Gastrocnemius medialis (tissue), 4 donors: ENCODE results near the gene TSPAN14. TPM values are rescaled to one million over a fixed set of nuclear protein-coding genes. Genes with fewer than 3 reads are reported as not detected.

Experiments
- ATAC-seq, 2 donors: fragments of 150-250 bp; one replicate each; pipeline ENCODE4 v1.9.1; 2016
- DNase-seq, 2 donors: peaks; one replicate each; pipeline ENCODE4 v3.0.0-alpha.2; 2019
- H3K27ac ChIP-seq, 4 donors: fragments of 200-600 bp; sonication (generic); 1 replicate in 1 of 4; 2 replicates in 3 of 4; pipeline ENCODE4 v1.5.1; 2016 to 2018; ENCODE audit warnings: mild to moderate bottlenecking in 2 of 4, moderate library complexity in 1 of 4
- H3K27me3 ChIP-seq, 3 donors: fragments of 200-600 bp; sonication (generic) in 2 of 3; 1 replicate in 1 of 3; 2 replicates in 2 of 3; pipeline versions ENCODE4 v1.5.1 to v1.6.0; 2016 to 2019; ENCODE audit warnings: mild to moderate bottlenecking in 1 of 3, moderate library complexity in 1 of 3
- H3K36me3 ChIP-seq, 2 donors: fragments of 200-600 bp; sonication (generic) in 1 of 2; one replicate each; pipeline ENCODE4 v1.5.1; 2017 to 2018
- H3K4me1 ChIP-seq, 2 donors: fragments of 200-600 bp; sonication (generic) in 1 of 2; one replicate each; pipeline ENCODE4 v1.5.1; 2016 to 2017; ENCODE audit warnings: mild to moderate bottlenecking in 2 of 2
- H3K4me3 ChIP-seq, 4 donors: fragments of 200-600 bp; sonication (generic) in 3 of 4; 1 replicate in 1 of 4; 2 replicates in 3 of 4; pipeline ENCODE4 v1.5.1; 2016 to 2019; ENCODE audit warnings: mild to moderate bottlenecking in 2 of 4
- H3K9me3 ChIP-seq, 3 donors: fragments of 200-600 bp; sonication (generic) in 2 of 3; 1 replicate in 1 of 3; 2 replicates in 2 of 3; pipeline ENCODE4 v1.5.1; 2016 to 2019
- POLR2A ChIP-seq, 2 donors: fragments of 450-650 bp; IDR thresholded peaks; one replicate each; pipeline ENCODE4 v1.6.1; 2017; ENCODE audit warnings: antibody characterized with exemption in 2 of 2, mild to moderate bottlenecking in 2 of 2, moderate library complexity in 2 of 2
- in situ Hi-C, 4 donors: fragments of 200-750 bp; cut with MboI; loops; one replicate each; pipeline versions ENCODE4 v1.15.0 to v1.8.0; 2017; ENCODE audit warnings: low sequenced_read_pairs in 4 of 4
- intact Hi-C: fragments of 100-400 bp; cut with DNase I; formaldehyde crosslinking; loops from one replicate; pipeline ENCODE4 v1.15.1; 2023; ENCODE audit warnings: low total_unique reads
- total RNA-seq, 4 donors: library from RNA; depleted of rRNA; stranded (reverse); fragments of >200 nt; gene quantifications; one replicate each; pipeline versions ENCODE4 v1.1.0 to v1.2.3, GENCODE V29; 2016
- TF ChIP-seq, protein P1 (sequence below), 5 experiments: fragments of 450-650 bp in 3 of 5; fragments of 200-600 bp in 2 of 5; sonication (generic) in 2 of 5; IDR thresholded peaks in 4 of 5; conservative IDR thresholded peaks in 1 of 5; 1 replicate in 4 of 5; 2 replicates in 1 of 5; pipeline ENCODE4 v1.5.1; 2016 to 2019; ENCODE audit warnings: antibody characterized with exemption in 5 of 5, mild to moderate bottlenecking in 3 of 5, moderate library complexity in 3 of 5

The TSPAN14 gene
- total RNA-seq, 4 donors from 2014 or later, result 22.6 to 29.3 (median 26.9) TPM

GRCh38 chr10:80410578-80411145 is 43.4 kb upstream of the TSPAN14 start:
- Histone ChIP-seq H3K4me3 (peak overlapping the region in 1 of 4 donors; percentile 8), H3K27me3 (no peaks in the 10 kb centered on the region), H3K4me1 (peaks cover 37 to 49% of the 10 kb centered on the region in 2 donors), H3K27ac (peak overlapping the region; percentile 13 to 91 (median 88)), H3K9me3 (no peaks in the 10 kb centered on the region), H3K36me3 (no peaks in the 10 kb centered on the region)
- DNase-seq (no peak), ATAC-seq (no peak)
- intact Hi-C loops (no loop called here), in situ Hi-C loops (no loop called here)
- TF ChIP-seq POLR2A (IDR thresholded peaks at IDR 0.05), result no peak
- TF ChIP-seq, protein P1, sequence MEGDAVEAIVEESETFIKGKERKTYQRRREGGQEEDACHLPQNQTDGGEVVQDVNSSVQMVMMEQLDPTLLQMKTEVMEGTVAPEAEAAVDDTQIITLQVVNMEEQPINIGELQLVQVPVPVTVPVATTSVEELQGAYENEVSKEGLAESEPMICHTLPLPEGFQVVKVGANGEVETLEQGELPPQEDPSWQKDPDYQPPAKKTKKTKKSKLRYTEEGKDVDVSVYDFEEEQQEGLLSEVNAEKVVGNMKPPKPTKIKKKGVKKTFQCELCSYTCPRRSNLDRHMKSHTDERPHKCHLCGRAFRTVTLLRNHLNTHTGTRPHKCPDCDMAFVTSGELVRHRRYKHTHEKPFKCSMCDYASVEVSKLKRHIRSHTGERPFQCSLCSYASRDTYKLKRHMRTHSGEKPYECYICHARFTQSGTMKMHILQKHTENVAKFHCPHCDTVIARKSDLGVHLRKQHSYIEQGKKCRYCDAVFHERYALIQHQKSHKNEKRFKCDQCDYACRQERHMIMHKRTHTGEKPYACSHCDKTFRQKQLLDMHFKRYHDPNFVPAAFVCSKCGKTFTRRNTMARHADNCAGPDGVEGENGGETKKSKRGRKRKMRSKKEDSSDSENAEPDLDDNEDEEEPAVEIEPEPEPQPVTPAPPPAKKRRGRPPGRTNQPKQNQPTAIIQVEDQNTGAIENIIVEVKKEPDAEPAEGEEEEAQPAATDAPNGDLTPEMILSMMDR (IDR thresholded peaks at IDR 0.05 in 4 of 5, conservative IDR thresholded peaks at IDR 0.05 in 1 of 5), result no peak

GRCh38 chr10:80411267-80411668 is 42.8 kb upstream of the TSPAN14 start:
- H3K4me1 ChIP-seq, result peaks cover 42 to 49% of the 10 kb centered on the region in 2 donors
- DNase-seq, result no peak

GRCh38 chr10:80411681-80412220 is 42.4 kb upstream of the TSPAN14 start:
- H3K4me1 ChIP-seq, result peaks cover 47 to 52% of the 10 kb centered on the region in 2 donors
- no peaks in the 10 kb centered on the region for H3K9me3 ChIP-seq
- H3K27me3 ChIP-seq, result no peaks in the 10 kb centered on the region
- DNase-seq (no peak), ATAC-seq (no peak)
- no peak overlapping the region for H3K4me3 ChIP-seq
- peak overlapping the region in 3 of 4 donors; percentile 27 to 91 (median 86) for H3K27ac ChIP-seq
- in situ Hi-C loops (no loop called here), intact Hi-C loops (no loop called here)
- H3K36me3 ChIP-seq, result no peaks in the 10 kb centered on the region
- no peak for TF ChIP-seq POLR2A (IDR thresholded peaks at IDR 0.05)
- TF ChIP-seq, protein P1 (IDR thresholded peaks at IDR 0.05 in 4 of 5, conservative IDR thresholded peaks at IDR 0.05 in 1 of 5), result no peak

More at GRCh38 chr10:80411267-80411668, 42.8 kb upstream of the TSPAN14 start:
- H3K36me3 ChIP-seq, result no peaks in the 10 kb centered on the region
- no peak overlapping the region for H3K4me3 ChIP-seq
- TF ChIP-seq, protein P1 (IDR thresholded peaks at IDR 0.05 in 4 of 5, conservative IDR thresholded peaks at IDR 0.05 in 1 of 5), result no peak
- no peak for TF ChIP-seq POLR2A (IDR thresholded peaks at IDR 0.05)
- ATAC-seq, result no peak
- no peaks in the 10 kb centered on the region for H3K9me3 ChIP-seq
- H3K27me3 ChIP-seq, result no peaks in the 10 kb centered on the region
- H3K27ac ChIP-seq, result peak overlapping the region in 3 of 4 donors; percentile 27 to 91 (median 86)
- in situ Hi-C loops, result no loop called here
- intact Hi-C loops, result no loop called here

DNA sequence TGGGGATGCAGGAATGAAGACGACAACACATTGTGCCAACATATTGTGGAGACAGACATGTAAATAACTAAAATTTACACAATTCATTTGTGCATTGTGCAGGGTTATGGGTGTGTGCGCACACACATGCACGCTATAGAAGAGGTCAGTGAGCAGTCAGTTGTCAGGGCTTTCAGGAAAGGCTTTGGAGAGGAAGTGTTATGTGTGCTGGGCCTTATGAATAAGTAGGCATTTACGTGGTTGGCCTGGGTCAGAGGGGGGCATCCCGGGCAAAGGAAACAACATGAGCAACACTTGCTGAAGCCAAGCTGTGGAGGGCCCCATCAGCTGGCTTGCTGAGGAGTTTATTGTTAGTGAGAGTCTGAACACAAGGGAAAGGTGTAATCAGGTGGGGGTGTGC is 41.6 kb upstream of the TSPAN14 start:
- TF ChIP-seq POLR2A (IDR thresholded peaks at IDR 0.05), result no peak
- TF ChIP-seq, protein P1 (IDR thresholded peaks at IDR 0.05 in 4 of 5, conservative IDR thresholded peaks at IDR 0.05 in 1 of 5), result no peak
- intact Hi-C loops, result no loop called here

More for the DNA sequence above, 41.6 kb upstream of the TSPAN14 start:
- H3K27me3 ChIP-seq, result no peaks in the 10 kb centered on the region
- in situ Hi-C loops, result no loop called here
- no peak overlapping the region for H3K4me3 ChIP-seq
- H3K36me3 ChIP-seq, result no peaks in the 10 kb centered on the region
- DNase-seq (no peak), ATAC-seq (no peak)
- H3K27ac ChIP-seq, result peak overlapping the region in 3 of 4 donors; percentile 54 to 86 (median 74)
- H3K4me1 ChIP-seq, result peaks cover 45 to 54% of the 10 kb centered on the region in 2 donors
- no peaks in the 10 kb centered on the region for H3K9me3 ChIP-seq
